GM21423 (cell line): ENCODE results near the gene NTRK2.

Experiments
- ATAC-seq: cut with Tn5 transposase; IDR thresholded peaks from one replicate; pipeline ENCODE4 v1.9.1; 2021; ENCODE audit warnings: mild to moderate bottlenecking, moderate library complexity; ENCODE audit not compliant: unreplicated experiment

Gene NTRK2

GRCh38 chr9:84812847-84813246, 143.3 kb downstream of the NTRK2 start:
- ATAC-seq: no peak

GRCh38 chr9:84815554-84815953, 146.0 kb downstream of the NTRK2 start:
- ATAC-seq: no peak

GRCh38 chr9:84817038-84817437, 147.5 kb downstream of the NTRK2 start:
- no peak for ATAC-seq

GRCh38 chr9:84818791-84819190, 149.3 kb downstream of the NTRK2 start:
- no peak for ATAC-seq

GRCh38 chr9:84819491-84819991, 150.0 kb downstream of the NTRK2 start:
- ATAC-seq: no peak

- ATAC-seq: no peak
Measured at GRCh38 chr9:84821431-84821830, 151.9 kb downstream of the NTRK2 start.

GRCh38 chr9:84822589-84823233, 153.2 kb downstream of the NTRK2 start:
- ATAC-seq: no peak

GRCh38 chr9:84823421-84824271, 154.1 kb downstream of the NTRK2 start:
- peak; percentile 85 for ATAC-seq

GRCh38 chr9:84827216-84827765, 157.8 kb downstream of the NTRK2 start:
- ATAC-seq: no peak

GRCh38 chr9:84828046-84828445, 158.5 kb downstream of the NTRK2 start:
- no peak for ATAC-seq

GRCh38 chr9:84829471-84829870, 159.9 kb downstream of the NTRK2 start:
- no peak for ATAC-seq

GRCh38 chr9:84829997-84830696, 160.6 kb downstream of the NTRK2 start:
- no peak for ATAC-seq

- no peak for ATAC-seq
Measured at GRCh38 chr9:84831377-84831776, 161.8 kb downstream of the NTRK2 start.

GRCh38 chr9:84832453-84832852, 162.9 kb downstream of the NTRK2 start:
- ATAC-seq: no peak

GRCh38 chr9:84834426-84834825, 164.9 kb downstream of the NTRK2 start:
- ATAC-seq: no peak

GRCh38 chr9:84835745-84836144, 166.2 kb downstream of the NTRK2 start:
- no peak for ATAC-seq

- no peak for ATAC-seq
Measured at GRCh38 chr9:84838879-84839278, 169.3 kb downstream of the NTRK2 start.

- no peak for ATAC-seq
Measured at GRCh38 chr9:84839541-84839940, 170.0 kb downstream of the NTRK2 start.

- ATAC-seq: no peak
Measured at GRCh38 chr9:84841931-84842330, 172.4 kb downstream of the NTRK2 start.

- no peak for ATAC-seq
Measured at GRCh38 chr9:84843175-84843824, 173.8 kb downstream of the NTRK2 start.
